ENCODE data around the gene BCL2L11. TPM values are rescaled to one million over a fixed set of nuclear protein-coding genes. Genes with fewer than 3 reads are reported as not detected.
"Not testable (repeated sequence)": the region's sequence is repeated elsewhere in the genome, so short reads cannot be mapped to it uniquely, and the experiment has no call there.

BCL2L11 gene
- 10 to 100 TPM in 3 of 6 donors, 1 to 10 TPM in 3; 5.5 to 14.9 (median 10.0) TPM for total RNA-seq
- polyA plus RNA-seq = 1 to 10 TPM; 2.7 to 4.4 TPM

DNA sequence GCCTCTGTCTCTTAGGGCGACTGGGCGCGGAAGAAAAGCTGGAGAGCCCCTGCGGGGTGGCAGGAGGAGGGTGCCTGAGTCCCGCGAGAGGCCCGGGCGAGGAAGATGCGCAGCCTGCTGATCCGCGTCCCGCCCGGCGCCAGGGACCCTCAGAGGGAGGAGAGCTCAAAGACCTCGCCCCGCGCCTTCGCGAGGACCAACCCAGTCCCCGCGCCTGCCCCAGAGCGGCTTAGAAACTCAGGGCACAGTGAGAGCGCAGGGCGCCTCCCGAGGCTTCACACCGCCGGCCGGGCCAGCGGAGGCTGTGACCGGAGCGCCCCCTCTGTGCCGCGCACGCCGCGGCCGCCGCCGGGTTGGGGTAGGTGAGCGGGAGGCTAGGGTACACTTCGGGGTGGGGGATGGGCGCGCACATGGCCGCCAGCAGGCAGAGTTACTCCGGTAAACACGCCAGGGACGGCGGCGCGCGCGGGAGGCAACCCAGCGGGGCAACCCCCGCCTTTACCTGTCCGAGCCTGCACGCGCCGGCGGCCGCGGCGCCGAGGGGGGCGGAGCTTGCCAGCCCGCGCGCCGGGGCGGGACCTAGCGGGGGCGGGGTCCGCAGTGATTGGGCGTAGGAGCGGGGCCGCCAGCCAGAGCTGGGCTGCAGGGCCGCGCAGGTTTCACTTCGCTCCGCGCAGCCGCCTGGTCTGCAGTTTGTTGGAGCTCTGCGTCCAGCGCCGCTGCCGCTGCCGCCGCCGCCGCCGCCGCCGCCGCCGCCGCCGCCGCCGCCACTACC lies at the start of gene BCL2L11:
Gene BCL2L11 (plus strand): TSS at position 662 of the 775 bp plus-strand sequence. CDS start 2,832 bp downstream, outside the sequence.
- intact Hi-C loops (cut with DNase I) = no loop called here
- peaks cover 3 to 17% (median 4%) of the 10 kb centered on the region in 3 donors for H3K4me1 ChIP-seq
- peak within 1 kb of the TSS; percentile 66 to 88 (median 76) for H3K4me3 ChIP-seq
- peak; percentile 93 to 98 (median 97) for DNase-seq
- 1% methylated on average over 59 to 98 of the region's 98 CpGs for WGBS, 2 donors
- H3K36me3 ChIP-seq = no peaks in the 10 kb centered on the region
- H3K27me3 ChIP-seq = peaks cover 0 to 13% (median 0%) of the 10 kb centered on the region in 4 donors
- H3K9me3 ChIP-seq = no peaks in the 10 kb centered on the region
- peak; percentile 68 to 81 (median 79) for ATAC-seq
- no peak for TF ChIP-seq CTCF (IDR thresholded peaks at IDR 0.05)
- peak within 1 kb of the TSS; percentile 55 to 88 (median 86) for H3K27ac ChIP-seq
- FAIRE-seq = no peak

GRCh38 chr2:111071600-111072171 lies 49.0 kb upstream of the BCL2L11 start:
- WGBS, 2 donors = 43 to 54% methylated on average over 5 of the region's 5 CpGs
- DNase-seq (no peak), FAIRE-seq (no peak), ATAC-seq (peak in 3 of 4 donors; percentile 59 to 80 (median 79))
- Histone ChIP-seq H3K27me3 (no peaks in the 10 kb centered on the region), H3K4me1 (no peaks in the 10 kb centered on the region), H3K4me3 (no peak overlapping the region), H3K9me3 (no peaks in the 10 kb centered on the region), H3K27ac (peak overlapping the region in 2 of 4 donors; percentile 38 to 40), H3K36me3 (no peaks in the 10 kb centered on the region)
- intact Hi-C loops (cut with DNase I) = no loop called here
- no peak for TF ChIP-seq CTCF (IDR thresholded peaks at IDR 0.05)

GRCh38 chr2:111072220-111072871 lies 48.4 kb upstream of the BCL2L11 start:
- no peak for TF ChIP-seq CTCF (IDR thresholded peaks at IDR 0.05)
- intact Hi-C loops (cut with DNase I) = no loop called here
- no peaks in the 10 kb centered on the region for H3K9me3 ChIP-seq
- DNase-seq (no peak), FAIRE-seq (no peak), ATAC-seq (peak in 3 of 4 donors; percentile 48 to 81 (median 77))
- 4 to 11% methylated on average over 2 of the region's 2 CpGs for WGBS, 2 donors
- no peaks in the 10 kb centered on the region for H3K27me3 ChIP-seq
- no peaks in the 10 kb centered on the region for H3K36me3 ChIP-seq
- H3K4me1 ChIP-seq = no peaks in the 10 kb centered on the region
- H3K27ac ChIP-seq = peak overlapping the region in 2 of 4 donors; percentile 38 to 40
- no peak overlapping the region for H3K4me3 ChIP-seq

DNA sequence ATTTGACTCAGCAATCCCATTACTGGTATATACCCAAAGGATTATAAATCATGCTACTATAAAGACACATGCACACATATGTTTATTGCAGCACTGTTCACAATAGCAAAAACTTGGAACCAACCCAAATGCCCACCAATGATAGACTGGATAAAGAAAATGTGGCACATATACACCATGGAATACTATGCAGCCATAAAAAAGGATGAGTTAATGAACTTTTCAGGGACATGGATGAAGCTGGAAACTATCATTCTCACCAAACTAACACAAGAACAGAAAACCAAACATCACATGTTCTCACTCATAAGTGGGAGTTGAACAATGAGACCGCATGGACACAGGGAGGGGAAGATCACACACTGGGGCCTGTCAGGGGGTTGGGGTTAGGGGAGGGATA lies 38.1 kb upstream of the BCL2L11 start:
- intact Hi-C loops (cut with DNase I); DNase-seq; H3K9me3 ChIP-seq; FAIRE-seq; H3K36me3 ChIP-seq; H3K4me3 ChIP-seq; H3K4me1 ChIP-seq; H3K27me3 ChIP-seq; H3K27ac ChIP-seq; ATAC-seq: not testable (repeated sequence)
- WGBS, 2 donors = 0 to 3% methylated on average over 1 of the region's 1 CpG

DNA sequence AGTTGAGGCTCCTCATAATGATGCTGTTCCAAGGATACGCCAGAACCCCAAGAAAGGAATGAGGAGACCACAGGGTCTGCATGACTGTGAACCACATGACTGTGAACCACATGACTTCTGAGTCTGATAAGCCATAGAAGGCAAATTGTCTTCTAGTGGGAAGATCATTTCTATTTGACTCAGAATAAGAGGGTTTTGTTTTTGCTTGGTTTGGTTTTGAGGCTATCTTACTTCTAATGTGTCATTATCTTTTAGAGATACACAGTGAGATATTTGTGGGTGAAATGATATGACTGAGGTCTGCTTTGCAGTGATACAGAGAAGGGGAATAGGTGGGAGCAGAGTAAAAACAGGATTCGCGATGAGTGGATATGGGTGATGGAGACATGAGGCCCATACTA lies 28.9 kb upstream of the BCL2L11 start:
- Histone ChIP-seq H3K4me1 (no peaks in the 10 kb centered on the region), H3K36me3 (no peaks in the 10 kb centered on the region), H3K27ac (no peak overlapping the region), H3K27me3 (no peaks in the 10 kb centered on the region), H3K9me3 (no peaks in the 10 kb centered on the region), H3K4me3 (no peak overlapping the region)
- FAIRE-seq (no peak), DNase-seq (no peak), ATAC-seq (no peak)
- intact Hi-C loops (cut with DNase I) = no loop called here
- no peak for TF ChIP-seq CTCF (IDR thresholded peaks at IDR 0.05)
- WGBS, 2 donors = 90 to 91% methylated on average over 3 of the region's 3 CpGs

Data from pancreas (tissue), 10 donors.